HG02970 (cell line): Measurements from ENCODE around the gene EXOC3.

Experiments used
- ATAC-seq: cut with Tn5 transposase; IDR thresholded peaks from one replicate; pipeline ENCODE4 v1.9.1; 2021; ENCODE audit warnings: mild to moderate bottlenecking, moderate library complexity, moderate number of reproducible peaks; ENCODE audit not compliant: unreplicated experiment, low FRiP score

Gene EXOC3

DNA sequence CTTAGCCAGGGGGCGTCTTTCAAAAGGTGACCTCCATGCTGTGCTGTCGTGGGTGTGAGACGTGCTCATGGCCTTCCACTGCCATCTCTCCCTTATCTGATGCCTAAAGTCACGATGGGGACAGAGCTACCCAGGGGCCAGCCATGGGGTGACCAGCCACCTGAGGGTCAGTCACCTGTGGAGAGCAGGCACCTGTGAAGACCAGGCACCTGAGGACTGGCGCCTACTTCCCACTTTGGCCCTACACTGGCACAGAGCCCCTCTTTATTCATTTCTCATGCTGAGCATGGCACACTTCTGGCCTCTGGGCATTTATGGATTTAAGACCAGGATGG lies 6.4 kb upstream of the EXOC3 start:
- no peak for ATAC-seq

DNA sequence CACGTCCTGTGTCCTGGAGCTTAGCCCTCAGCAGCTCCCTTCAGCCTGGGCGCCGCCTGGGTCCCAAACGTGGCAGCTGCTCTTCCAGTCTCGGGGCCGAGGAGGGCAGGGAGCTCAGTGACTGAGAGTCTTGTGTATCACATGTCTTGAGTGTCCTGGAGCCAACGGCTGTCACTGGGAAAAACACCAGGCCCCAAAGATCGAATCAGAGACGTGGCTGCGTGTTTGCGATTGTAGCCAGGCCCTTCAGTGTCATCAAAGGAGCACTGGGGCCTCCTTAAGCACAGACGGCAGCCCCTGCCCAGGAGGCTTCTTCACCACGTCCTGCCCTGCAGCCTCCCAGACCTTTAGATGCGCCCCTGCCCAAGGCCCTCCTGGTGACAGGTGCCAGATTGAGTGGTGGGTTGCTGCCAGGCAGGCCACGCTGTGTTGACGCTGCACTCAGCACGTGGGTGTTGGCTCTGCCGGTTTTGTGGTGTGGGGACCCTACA lies 5.7 kb upstream of the EXOC3 start:
- ATAC-seq, result no peak

GRCh38 chr5:438481-438981 lies 4.4 kb upstream of the EXOC3 start:
- ATAC-seq, result no peak

GRCh38 chr5:439181-439580 lies 3.8 kb upstream of the EXOC3 start:
- ATAC-seq, result no peak

DNA sequence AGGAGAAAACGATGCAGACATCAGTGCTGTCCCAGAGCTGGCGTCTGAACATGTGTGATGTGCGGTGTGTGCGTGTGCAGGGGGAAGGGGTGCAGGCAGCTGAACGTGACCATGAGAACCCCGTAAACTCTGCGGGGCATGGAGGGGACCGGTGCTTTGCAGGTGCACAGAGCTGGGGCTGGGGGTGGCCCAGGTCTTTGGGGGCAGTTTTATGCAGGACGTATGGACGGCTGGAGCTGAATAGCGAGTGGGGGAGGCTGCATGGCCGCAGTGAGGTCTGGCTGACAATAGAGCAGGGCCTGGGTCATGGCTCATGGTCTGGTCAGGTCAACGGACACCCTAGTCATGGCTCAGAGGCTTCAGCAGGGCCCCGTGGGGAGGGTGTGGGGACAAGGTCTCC lies 3.3 kb upstream of the EXOC3 start:
- no peak for ATAC-seq

DNA sequence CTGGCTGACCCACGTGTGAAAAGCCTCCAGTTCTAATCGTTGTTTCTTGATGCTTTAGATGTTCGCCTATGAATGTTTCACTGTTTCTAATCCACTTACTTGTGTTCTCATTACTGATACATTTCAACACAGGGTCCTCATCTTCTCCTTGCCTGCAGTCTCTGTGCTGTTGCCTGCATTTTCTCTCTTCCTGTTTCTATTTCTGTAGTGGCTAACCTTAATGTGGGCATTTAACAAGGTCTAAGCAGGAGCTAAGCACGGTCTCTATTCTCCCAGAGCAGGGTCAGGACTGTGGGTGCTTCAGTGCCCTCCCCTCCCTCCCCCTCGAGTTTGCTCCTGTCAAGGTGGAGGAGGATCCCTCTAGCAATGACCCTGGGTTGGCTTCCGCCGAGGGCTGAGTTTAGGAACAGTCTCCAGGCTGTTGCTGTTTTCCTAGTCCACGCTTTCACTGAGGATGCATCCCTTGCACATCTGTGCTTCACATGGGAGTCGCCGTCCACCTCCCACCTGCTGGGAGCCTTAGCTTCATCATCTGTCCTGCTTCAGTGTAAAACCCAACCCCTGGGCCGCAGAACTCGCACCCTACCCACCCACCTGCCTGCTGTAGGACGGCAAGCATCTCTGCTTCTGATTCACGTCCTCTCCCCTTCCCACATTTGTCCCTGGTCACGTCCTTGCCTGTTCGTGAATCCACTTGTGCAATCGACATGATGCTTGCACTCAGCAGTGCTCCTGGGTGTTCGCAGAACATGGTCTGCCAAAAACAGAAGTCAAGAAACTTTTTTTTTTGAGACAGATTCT lies 2.4 kb upstream of the EXOC3 start:
- ATAC-seq, result no peak

DNA sequence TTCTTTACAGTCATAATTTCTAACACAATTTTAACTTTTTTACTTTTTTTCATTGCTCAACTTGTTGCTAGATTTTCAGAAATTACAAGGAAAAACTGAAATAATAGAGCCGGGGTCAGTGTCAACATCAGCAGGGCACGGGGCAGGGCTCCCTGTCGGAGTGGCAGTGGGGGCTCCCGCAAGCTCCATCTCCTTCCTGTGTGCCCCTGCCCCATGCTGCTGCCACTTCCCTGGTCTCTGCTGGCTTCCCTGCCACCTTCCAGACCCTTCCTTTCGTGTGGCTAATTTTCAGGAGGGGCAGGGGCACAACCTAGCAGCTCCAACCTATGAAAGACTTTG lies 1.0 kb upstream of the EXOC3 start:
- ATAC-seq, result no peak

- ATAC-seq, result no peak
Observed at GRCh38 chr5:443239-444151, 519 bp downstream of the EXOC3 start.

GRCh38 chr5:444226-444625 lies 1.2 kb downstream of the EXOC3 start:
- no peak for ATAC-seq

GRCh38 chr5:445591-445990 lies 2.6 kb downstream of the EXOC3 start:
- no peak for ATAC-seq

DNA sequence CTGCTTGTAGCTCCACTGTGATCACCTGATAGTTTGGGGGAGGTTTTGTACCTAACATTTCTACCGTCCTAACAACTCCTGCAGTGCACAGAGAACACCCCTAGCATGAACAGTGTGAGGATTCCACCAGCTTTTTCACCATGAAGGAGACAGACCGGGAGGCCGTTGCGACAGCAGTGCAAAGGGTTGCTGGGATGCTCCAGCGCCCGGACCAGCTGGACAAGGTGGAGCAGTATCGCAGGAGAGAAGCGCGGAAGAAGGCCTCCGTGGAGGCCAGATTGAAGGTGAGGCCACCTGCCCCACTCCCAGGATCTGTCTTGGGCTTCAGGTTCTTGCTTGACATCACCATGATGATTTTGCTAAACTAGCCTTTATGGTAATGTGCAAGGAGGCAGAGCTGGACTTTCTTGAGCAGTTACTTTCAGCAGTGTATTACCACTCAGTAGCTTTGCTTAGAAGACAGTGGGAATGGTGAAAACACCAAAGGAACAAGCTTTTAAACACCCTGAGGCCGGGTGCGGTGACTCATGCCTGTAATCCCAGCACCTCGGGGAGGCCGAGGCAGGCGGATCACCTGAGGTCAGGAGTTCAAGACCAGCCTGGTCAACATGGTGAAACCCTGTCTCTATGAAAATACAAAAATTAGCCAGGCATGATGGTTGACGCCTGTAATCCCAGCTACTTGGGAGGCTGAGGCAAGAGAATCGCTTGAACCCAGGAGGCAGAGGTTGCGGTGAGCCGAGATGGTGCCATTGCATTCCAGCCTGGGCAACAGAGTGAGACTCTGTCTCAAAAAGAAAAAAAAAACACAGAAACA lies 3.3 kb downstream of the EXOC3 start:
- ATAC-seq, result no peak

GRCh38 chr5:446883-447263 lies 3.9 kb downstream of the EXOC3 start:
- no peak for ATAC-seq

- no peak for ATAC-seq
Observed at GRCh38 chr5:447501-447900, 4.5 kb downstream of the EXOC3 start.

DNA sequence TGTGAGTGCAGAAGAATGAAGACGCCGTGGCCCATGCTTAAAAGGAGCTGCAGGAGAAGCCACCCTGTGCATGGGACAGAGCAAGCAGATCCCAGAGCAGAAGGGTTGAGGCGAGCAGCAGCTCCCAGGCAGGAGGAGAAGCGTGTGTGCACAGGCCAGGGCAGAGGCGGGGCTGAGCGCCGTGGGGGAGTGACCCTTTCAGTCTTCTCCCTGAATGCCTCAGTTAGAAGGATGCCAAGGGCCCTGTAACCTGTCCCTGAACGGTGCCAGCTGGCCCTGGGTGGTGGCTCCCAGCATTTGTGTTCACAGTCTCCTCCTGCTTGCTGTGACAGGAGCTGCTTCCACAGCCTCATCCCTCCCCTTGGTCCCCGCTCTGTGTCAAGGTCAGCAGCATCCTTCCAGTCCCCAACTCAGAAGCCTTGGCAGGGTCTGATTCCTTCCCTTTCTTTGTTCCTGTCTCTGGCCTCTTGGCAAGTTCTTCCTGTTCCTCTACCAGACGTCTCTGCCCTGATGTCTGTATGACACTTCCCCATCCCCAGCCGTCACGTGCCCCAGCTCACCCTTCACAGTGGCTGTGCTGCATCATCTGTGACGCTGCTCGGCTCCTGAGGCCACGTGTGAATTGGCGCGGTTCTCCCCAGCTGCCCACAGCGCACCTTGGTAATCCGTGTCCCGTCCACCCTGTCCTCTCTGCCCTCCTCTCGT lies 5.2 kb downstream of the EXOC3 start:
- no peak for ATAC-seq

DNA sequence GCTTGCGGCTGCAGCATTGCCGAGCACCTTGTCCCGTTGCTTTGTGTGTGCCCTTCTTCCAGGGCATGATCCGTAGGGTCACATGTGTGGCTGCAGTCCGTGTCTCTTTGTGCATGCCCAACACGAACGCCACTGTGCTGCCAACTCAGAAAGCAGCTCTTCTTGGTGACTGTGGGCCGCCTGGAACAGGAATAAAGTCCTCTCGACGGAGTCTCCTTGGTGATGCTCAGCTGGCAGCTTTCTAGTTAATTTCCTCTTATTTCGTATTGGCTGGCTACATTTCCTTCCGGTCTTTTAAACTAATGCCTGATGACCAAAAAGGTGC lies 5.8 kb downstream of the EXOC3 start:
- no peak for ATAC-seq

- no peak for ATAC-seq
Observed at GRCh38 chr5:449151-449550, 6.2 kb downstream of the EXOC3 start.

DNA sequence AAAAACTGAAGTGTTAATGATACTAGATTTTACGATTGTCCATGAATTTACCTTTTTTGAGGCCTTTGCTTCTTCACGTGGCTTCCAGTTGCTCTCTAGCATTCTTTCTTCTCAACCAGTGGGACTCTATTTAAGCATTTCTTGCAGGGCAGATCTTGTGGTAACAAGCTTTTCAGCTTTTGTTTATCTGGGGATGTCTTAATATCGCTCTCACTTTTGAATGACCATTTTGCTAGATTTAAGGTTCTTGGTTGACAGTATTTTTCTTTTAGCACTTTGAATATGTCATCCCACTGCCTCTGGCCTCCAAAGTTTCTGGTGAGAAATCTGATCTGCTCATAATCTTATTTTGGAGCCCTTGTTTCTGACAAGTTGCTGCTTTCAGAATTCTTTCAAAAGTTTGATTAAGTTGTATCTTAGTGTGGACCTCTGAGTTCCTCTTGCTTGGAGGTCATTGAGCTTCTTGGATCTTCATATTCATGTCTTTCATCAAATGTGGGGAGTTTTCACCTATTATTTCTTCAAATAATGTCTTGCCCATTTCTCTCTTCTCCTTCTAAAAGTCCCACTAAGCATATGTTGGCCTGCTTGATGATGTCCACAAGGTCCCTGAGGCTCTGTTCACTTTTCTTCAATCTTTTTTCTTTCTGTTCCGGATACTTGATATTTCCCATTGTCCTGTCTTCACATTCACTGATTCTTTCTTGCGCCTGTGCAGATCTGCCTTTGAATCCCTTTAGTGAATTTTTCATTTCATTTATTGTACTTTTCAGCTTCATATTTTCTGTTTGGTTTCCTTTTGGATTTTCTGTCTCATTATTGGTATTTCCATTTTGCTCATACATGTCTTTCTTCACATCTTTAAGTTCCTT lies 8.8 kb downstream of the EXOC3 start:
- ATAC-seq, result no peak

DNA sequence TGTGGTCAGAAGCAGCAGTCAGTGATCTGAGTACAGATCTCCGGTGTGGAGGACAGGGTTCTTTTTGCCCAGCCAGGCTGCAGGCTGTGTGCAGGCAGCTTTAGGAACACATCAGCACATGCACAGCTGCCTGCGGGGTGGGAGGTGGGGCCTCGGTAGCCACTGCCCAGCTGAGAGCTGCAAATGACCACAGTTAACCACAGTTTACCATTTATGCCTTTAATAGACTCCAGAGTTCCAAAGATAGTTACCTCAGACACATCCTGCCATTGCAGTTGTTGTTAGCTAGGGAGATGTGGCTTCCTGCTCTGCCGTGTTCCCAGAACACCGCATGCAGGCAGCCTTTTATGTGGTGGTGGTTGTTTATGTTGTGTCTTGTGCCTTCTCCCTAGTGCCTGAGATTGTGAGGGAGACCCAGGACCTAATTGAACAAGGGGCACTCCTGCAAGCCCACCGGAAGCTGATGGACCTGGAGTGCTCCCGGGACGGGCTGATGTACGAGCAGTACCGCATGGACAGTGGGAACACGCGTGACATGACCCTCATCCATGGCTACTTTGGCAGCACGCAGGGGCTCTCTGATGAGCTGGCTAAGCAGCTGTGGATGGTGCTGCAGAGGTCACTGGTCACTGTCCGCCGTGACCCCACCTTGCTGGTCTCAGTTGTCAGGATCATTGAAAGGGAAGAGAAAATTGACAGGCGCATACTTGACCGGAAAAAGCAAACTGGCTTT lies 10.2 kb downstream of the EXOC3 start:
- no peak for ATAC-seq
